RWPE2 (cell line): Measurements from ENCODE around the gene ADAMTS3.

Experiments used
- ATAC-seq: fragments of 200-7000 bp; cut with Tn5 transposase; 3 replicates; pipeline ENCODE4 v1.9.1; 2021; ENCODE audit warnings: low read depth
- DNase-seq: peaks from one replicate; pipeline ENCODE4 v3.0.0-alpha.2; 2020; ENCODE audit warnings: low spot score
- H3K27ac ChIP-seq: fragments of 450-650 bp; 2 replicates; pipeline ENCODE4 v1.5.1; 2017; ENCODE audit warnings: mild to moderate bottlenecking; ENCODE audit not compliant: poor library complexity, severe bottlenecking
- H3K27me3 ChIP-seq: fragments of 250-450 bp; sonication (Bioruptor Pico); 2 replicates; pipeline ENCODE4 v1.5.1; 2021; ENCODE audit warnings: mild to moderate bottlenecking, moderate library complexity; ENCODE audit not compliant: insufficient read depth, poor library complexity, severe bottlenecking
- H3K36me3 ChIP-seq: fragments of 250-450 bp; sonication (Bioruptor Pico); 2 replicates; pipeline ENCODE4 v1.5.1; 2020; ENCODE audit warnings: low read depth, mild to moderate bottlenecking, moderate library complexity
- H3K4me1 ChIP-seq: fragments of 250-450 bp; sonication (Bioruptor Pico); 2 replicates; pipeline ENCODE4 v1.5.1; 2021; ENCODE audit warnings: mild to moderate bottlenecking, moderate library complexity; ENCODE audit not compliant: insufficient read depth, poor library complexity, severe bottlenecking
- H3K4me3 ChIP-seq: fragments of 250-450 bp; sonication (Bioruptor Pico); 2 replicates; pipeline ENCODE4 v1.5.1; 2021; ENCODE audit warnings: mild to moderate bottlenecking, moderate library complexity; ENCODE audit not compliant: severe bottlenecking
- H3K9me3 ChIP-seq: fragments of 250-450 bp; sonication (Bioruptor Pico); 2 replicates; pipeline ENCODE4 v1.5.1; 2021; ENCODE audit warnings: mild to moderate bottlenecking, moderate library complexity; ENCODE audit not compliant: severe bottlenecking
- CTCF ChIP-seq: fragments of 450-650 bp; IDR thresholded peaks from one replicate; pipeline ENCODE4 v1.5.1; 2017; ENCODE audit warnings: mild to moderate bottlenecking, moderate library complexity; ENCODE audit not compliant: poor library complexity, severe bottlenecking

The ADAMTS3 gene

GRCh38 chr4:72320223-72320948 lies 248.6 kb downstream of the ADAMTS3 start:
- H3K4me1 ChIP-seq: peaks cover 27% of the 10 kb centered on the region
- H3K36me3 ChIP-seq: no peaks in the 10 kb centered on the region
- H3K9me3 ChIP-seq: no peaks in the 10 kb centered on the region
- TF ChIP-seq CTCF: no peak
- DNase-seq: no peak
- no peak for ATAC-seq
- no peak overlapping the region for H3K4me3 ChIP-seq
- peak overlapping the region; percentile 74 for H3K27ac ChIP-seq
- H3K27me3 ChIP-seq: no peaks in the 10 kb centered on the region

- no peak for DNase-seq
- Histone ChIP-seq H3K36me3 (no peaks in the 10 kb centered on the region), H3K4me3 (no peak overlapping the region), H3K4me1 (peaks cover 33% of the 10 kb centered on the region), H3K27ac (peak overlapping the region; percentile 74), H3K9me3 (no peaks in the 10 kb centered on the region), H3K27me3 (no peaks in the 10 kb centered on the region)
- TF ChIP-seq CTCF: no peak
- peak; percentile 92 for ATAC-seq
Observed at GRCh38 chr4:72319601-72320021, 249.4 kb downstream of the ADAMTS3 start.

- Histone ChIP-seq H3K4me1 (peaks cover 41% of the 10 kb centered on the region), H3K4me3 (no peak overlapping the region), H3K36me3 (no peaks in the 10 kb centered on the region), H3K27ac (peak overlapping the region; percentile 74), H3K27me3 (no peaks in the 10 kb centered on the region), H3K9me3 (no peaks in the 10 kb centered on the region)
- ATAC-seq (peak; percentile 52; the same call in 2 of the 3 replicates), DNase-seq (no peak)
- no peak for TF ChIP-seq CTCF
Observed at GRCh38 chr4:72318421-72319170, 250.4 kb downstream of the ADAMTS3 start.

GRCh38 chr4:72314869-72315268 lies 254.2 kb downstream of the ADAMTS3 start:
- TF ChIP-seq CTCF: no peak
- H3K36me3 ChIP-seq: no peaks in the 10 kb centered on the region
- no peaks in the 10 kb centered on the region for H3K9me3 ChIP-seq
- no peaks in the 10 kb centered on the region for H3K27me3 ChIP-seq
- no peak overlapping the region for H3K4me3 ChIP-seq
- peak overlapping the region; percentile 11 for H3K27ac ChIP-seq
- ATAC-seq (no peak), DNase-seq (no peak)
- H3K4me1 ChIP-seq: peaks cover 60% of the 10 kb centered on the region
